HL-60 (cell line): ENCODE data around the gene CNTD1.

Experiments
- DNase-seq, 2 experiments: peaks; one replicate each; pipeline ENCODE4 v3.0.0-alpha.2; 2010 to 2020; ENCODE audit warnings: low read depth in 1 of 2, low spot score in 1 of 2
- H3K27ac ChIP-seq: fragments of 250-450 bp; sonication (Bioruptor Pico); replicated peaks from 2 replicates; pipeline ENCODE4 v1.5.1; 2020; ENCODE audit warnings: mild to moderate bottlenecking, moderate library complexity
- H3K27me3 ChIP-seq: fragments of 250-450 bp; sonication (Bioruptor Pico); 2 replicates; pipeline ENCODE4 v1.5.1; 2021; ENCODE audit warnings: mild to moderate bottlenecking, moderate library complexity; ENCODE audit not compliant: insufficient read depth, poor library complexity, severe bottlenecking
- H3K4me3 ChIP-seq: replicated peaks from 2 replicates; pipeline ENCODE4 v1.5.1; 2011; ENCODE audit warnings: mild to moderate bottlenecking, control low read depth, low read length; ENCODE audit not compliant: insufficient read depth
- CTCF ChIP-seq: IDR thresholded peaks from one replicate; pipeline ENCODE4 v1.5.1; 2011; ENCODE audit warnings: low read length, control low read depth, inconsistent platforms; ENCODE audit not compliant: insufficient read depth
- GABPA ChIP-seq: IDR thresholded peaks from 2 replicates; pipeline ENCODE4 v1.6.1; 2012; ENCODE audit warnings: low read depth
- POLR2AphosphoS5 ChIP-seq: IDR thresholded peaks from 2 replicates; pipeline ENCODE4 v1.6.1; 2012; ENCODE audit warnings: low read depth
- REST ChIP-seq: IDR thresholded peaks from 2 replicates; pipeline ENCODE4 v1.6.1; 2012; ENCODE audit warnings: low read depth; ENCODE audit not compliant: insufficient replicate concordance
- SPI1 ChIP-seq: IDR thresholded peaks from 2 replicates; pipeline ENCODE4 v1.6.1; 2012; ENCODE audit warnings: low read depth, mild to moderate bottlenecking, borderline replicate concordance

Gene CNTD1

GRCh38 chr17:42795061-42795460 lies 3.6 kb upstream of the CNTD1 start:
- no peaks in the 10 kb centered on the region for H3K27me3 ChIP-seq
- TF ChIP-seq POLR2AphosphoS5 (0 out of 2 replicates have a peak, but pooled peaks have one; percentile 5), SPI1 (no peak)
- DNase-seq, result peak in 1 of 2 experiments; percentile 8
- H3K27ac ChIP-seq, result no peak overlapping the region
- no peak overlapping the region for H3K4me3 ChIP-seq

GRCh38 chr17:42795465-42795864 lies 3.2 kb upstream of the CNTD1 start:
- no peak overlapping the region for H3K27ac ChIP-seq
- TF ChIP-seq SPI1 (no peak), POLR2AphosphoS5 (0 out of 2 replicates have a peak, but pooled peaks have one; percentile 9)
- no peaks in the 10 kb centered on the region for H3K27me3 ChIP-seq
- H3K4me3 ChIP-seq, result no peak overlapping the region
- no peak for DNase-seq

- Histone ChIP-seq H3K27ac (no peak overlapping the region), H3K27me3 (no peaks in the 10 kb centered on the region), H3K4me3 (no peak overlapping the region)
- no peak for TF ChIP-seq POLR2AphosphoS5
- no peak for TF ChIP-seq CTCF
- no peak for TF ChIP-seq GABPA
- no peak for TF ChIP-seq REST
- TF ChIP-seq SPI1, result no peak
- no peak for DNase-seq
Measured at GRCh38 chr17:42796066-42796758, 2.4 kb upstream of the CNTD1 start.

- Histone ChIP-seq H3K27ac (no peak overlapping the region), H3K4me3 (peak overlapping the region; percentile 96)
- no peak for TF ChIP-seq REST
- no peak for TF ChIP-seq POLR2AphosphoS5
- no peak for TF ChIP-seq CTCF
- TF ChIP-seq SPI1, result no peak
- no peak for TF ChIP-seq GABPA
Measured at GRCh38 chr17:42797067-42798007, 1.3 kb upstream of the CNTD1 start.

More at GRCh38 chr17:42797067-42798007, 1.3 kb upstream of the CNTD1 start:
- no peaks in the 10 kb centered on the region for H3K27me3 ChIP-seq
- DNase-seq, result no peak
